Naive thymus-derived CD4-positive, alpha-beta T cell (primary cell): Measurements from ENCODE around the gene PRDM16. TPM values are rescaled to one million over a fixed set of nuclear protein-coding genes. Genes with fewer than 3 reads are reported as not detected.

Experiments
- ATAC-seq: fragments of 150-1000 bp; cut with Tn5 transposase; 2 replicates; pipeline ENCODE4 v1.10.0; 2021; ENCODE audit warnings: mild to moderate bottlenecking, moderate library complexity
- CTCF ChIA-PET: fragments of 350-600 bp; sonication (Branson Sonifier 250); formaldehyde crosslinking; loops from one replicate; lab custom pipeline; 2021; ENCODE audit warnings: antibody characterized with exemption; lab: Charles Lee
- POLR2A ChIA-PET: fragments of 350-600 bp; sonication (Branson Sonifier 250); formaldehyde crosslinking; loops from one replicate; lab custom pipeline; 2021; ENCODE audit warnings: antibody characterized with exemption, inconsistent platforms; lab: Charles Lee
- DNase-seq, 9 donors: peaks; one replicate each; pipeline versions ENCODE4 v3.0.0 to v3.0.0-alpha.2; 2020 to 2022; ENCODE audit warnings: mixed read lengths in 1 of 9
- H3K27ac ChIP-seq: one replicate; pipeline ENCODE4 v1.7.0; 2013; ENCODE audit warnings: mild to moderate bottlenecking, low read depth, low read length, moderate library complexity
- H3K27me3 ChIP-seq, 2 donors: one replicate each; pipeline ENCODE4 v1.7.0; 2013; ENCODE audit warnings: low read length in 2 of 2, mild to moderate bottlenecking in 2 of 2, moderate library complexity in 2 of 2; ENCODE audit not compliant: control insufficient read depth in 2 of 2, insufficient read depth in 2 of 2
- H3K36me3 ChIP-seq, 3 experiments: 1 replicate in 2 of 3; 2 replicates in 1 of 3; pipeline ENCODE4 v1.7.0; 2013; ENCODE audit warnings: low read length in 3 of 3, mild to moderate bottlenecking in 3 of 3, moderate library complexity in 1 of 3; ENCODE audit not compliant: insufficient read depth in 3 of 3, control insufficient read depth in 2 of 3
- H3K4me1 ChIP-seq, 2 donors: one replicate each; pipeline ENCODE4 v1.7.0; 2013; ENCODE audit warnings: low read length in 2 of 2, mild to moderate bottlenecking in 2 of 2, moderate library complexity in 1 of 2; ENCODE audit not compliant: control insufficient read depth in 2 of 2, insufficient read depth in 2 of 2
- H3K4me3 ChIP-seq: 2 replicates; pipeline ENCODE4 v1.7.0; 2013; ENCODE audit warnings: mild to moderate bottlenecking, low read length
- H3K9me3 ChIP-seq, 3 experiments: 1 replicate in 2 of 3; 2 replicates in 1 of 3; pipeline ENCODE4 v1.7.0; 2013; ENCODE audit warnings: low read length in 3 of 3; ENCODE audit not compliant: control insufficient read depth in 2 of 3
- H3K27ac Mint-ChIP-seq, 9 donors: one replicate each; pipeline ENCODE4 v1.8.0; 2020 to 2022; ENCODE audit warnings: mixed read lengths in 9 of 9, mild to moderate bottlenecking in 8 of 9, moderate library complexity in 5 of 9, inconsistent platforms in 2 of 9
- H3K27me3 Mint-ChIP-seq, 5 donors: one replicate each; pipeline ENCODE4 v1.8.0; 2021 to 2022; ENCODE audit warnings: mixed read lengths in 5 of 5, mild to moderate bottlenecking in 1 of 5
- H3K36me3 Mint-ChIP-seq, 5 donors: one replicate each; pipeline ENCODE4 v1.8.0; 2020 to 2022; ENCODE audit warnings: mixed read lengths in 5 of 5, mild to moderate bottlenecking in 3 of 5, inconsistent platforms in 1 of 5
- H3K4me1 Mint-ChIP-seq, 7 donors: one replicate each; pipeline ENCODE4 v1.8.0; 2020 to 2022; ENCODE audit warnings: mixed read lengths in 7 of 7, mild to moderate bottlenecking in 3 of 7, inconsistent platforms in 1 of 7
- H3K4me3 Mint-ChIP-seq, 10 donors: one replicate each; pipeline ENCODE4 v1.8.0; 2020 to 2022; ENCODE audit warnings: mild to moderate bottlenecking in 10 of 10, mixed read lengths in 10 of 10, moderate library complexity in 6 of 10, inconsistent platforms in 2 of 10
- H3K9me3 Mint-ChIP-seq, 11 donors: one replicate each; pipeline ENCODE4 v1.8.0; 2020 to 2022; ENCODE audit warnings: mixed read lengths in 11 of 11, mild to moderate bottlenecking in 4 of 11, inconsistent platforms in 1 of 11, moderate library complexity in 1 of 11
- intact Hi-C, 2 donors: fragments of 100-400 bp; cut with micrococcal nuclease; formaldehyde crosslinking; loops; one replicate each; pipeline ENCODE4 v1.15.1; 2023
- polyA plus RNA-seq, 2 donors: library from polyadenylated mRNA; unstranded; fragments of 300-500 nt; fragmentation: Illumina TruSeq; gene quantifications; one replicate each; pipeline ENCODE4 v1.2.3, GENCODE V29; 2021
- total RNA-seq, 6 experiments: library from RNA in 5 of 6; stranded (reverse) in 5 of 6; gene quantifications; 1 replicate in 5 of 6; 2 replicates in 1 of 6; pipeline ENCODE4 v1.2.3 and lab custom pipeline; 2021 to 2026

PRDM16 gene
- total and polyA plus RNA-seq, 7 experiments from 2014 or later = 0.05 to 0.61 (median 0.36) TPM; not detected in 2

DNA sequence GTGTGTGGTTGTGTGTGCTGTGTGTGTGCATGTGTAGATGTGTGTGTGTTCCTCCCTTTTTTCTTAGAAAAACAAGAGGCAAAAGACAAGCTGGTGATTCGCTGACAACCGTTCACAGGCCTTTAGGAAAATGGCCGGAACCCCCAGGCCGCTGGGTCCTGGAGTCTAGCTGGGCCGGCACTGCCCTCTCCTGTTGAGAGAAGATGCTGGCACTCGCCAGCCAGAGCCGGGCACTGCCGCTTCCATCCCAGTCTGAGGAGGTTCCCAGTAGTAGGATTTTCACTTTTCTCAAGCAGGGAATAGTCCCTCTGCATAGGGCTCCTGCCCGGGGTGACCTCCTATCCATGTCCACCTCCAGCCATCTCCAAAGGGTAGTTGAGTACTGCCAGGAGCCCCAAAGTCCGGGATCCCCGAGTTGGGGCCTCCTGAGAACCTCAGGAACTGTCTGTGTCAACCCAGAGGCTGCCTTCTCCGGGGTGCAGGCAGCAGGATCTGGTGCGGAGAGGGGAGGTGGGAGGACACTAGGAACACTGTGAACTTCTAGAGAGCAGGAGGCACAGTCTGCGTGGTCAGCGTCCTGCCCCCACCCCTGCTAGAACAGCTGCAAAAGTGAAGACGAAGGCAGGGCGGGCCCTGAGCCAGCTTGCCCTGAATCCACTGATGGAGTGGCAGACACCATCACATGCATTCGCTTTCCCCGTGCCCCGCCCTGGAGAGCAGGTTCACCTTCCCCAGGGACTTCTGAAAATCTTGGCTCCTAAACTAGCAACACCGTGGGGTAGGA lies 341.3 kb downstream of the PRDM16 start:
- Histone ChIP-seq H3K4me3 (no peak overlapping the region), H3K27ac (no peak overlapping the region), H3K27me3 (no peaks in the 10 kb centered on the region), H3K36me3 (no peaks in the 10 kb centered on the region), H3K4me1 (no peaks in the 10 kb centered on the region), H3K9me3 (no peaks in the 10 kb centered on the region)
- DNase-seq = no peak
- ATAC-seq = no peak
- Mint-ChIP-seq H3K36me3 (no peaks in the 10 kb centered on the region), H3K4me3 (no peak overlapping the region), H3K27ac (no peak overlapping the region), H3K4me1 (peaks cover 0 to 2% (median 0%) of the 10 kb centered on the region in 7 donors), H3K27me3 (peaks cover 0 to 11% (median 0%) of the 10 kb centered on the region in 5 donors), H3K9me3 (peaks cover 0 to 2% (median 0%) of the 10 kb centered on the region in 11 donors)
- CTCF ChIA-PET = no interaction called here
- intact Hi-C loops = no loop called here
- POLR2A ChIA-PET = no interaction called here

DNA sequence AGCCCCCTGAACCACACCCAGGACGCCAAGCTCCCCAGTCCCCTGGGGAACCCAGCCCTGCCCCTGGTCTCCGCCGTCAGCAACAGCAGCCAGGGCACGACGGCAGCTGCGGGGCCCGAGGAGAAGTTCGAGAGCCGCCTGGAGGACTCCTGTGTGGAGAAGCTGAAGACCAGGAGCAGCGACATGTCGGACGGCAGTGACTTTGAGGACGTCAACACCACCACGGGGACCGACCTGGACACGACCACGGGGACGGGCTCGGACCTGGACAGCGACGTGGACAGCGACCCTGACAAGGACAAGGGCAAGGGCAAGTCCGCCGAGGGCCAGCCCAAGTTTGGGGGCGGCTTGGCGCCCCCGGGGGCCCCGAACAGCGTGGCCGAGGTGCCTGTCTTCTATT lies 342.8 kb downstream of the PRDM16 start:
- Mint-ChIP-seq H3K4me1 (no peaks in the 10 kb centered on the region), H3K4me3 (no peak overlapping the region), H3K27ac (no peak overlapping the region), H3K27me3 (peaks cover 0 to 6% (median 0%) of the 10 kb centered on the region in 5 donors), H3K36me3 (peaks cover 0 to 4% (median 0%) of the 10 kb centered on the region in 5 donors), H3K9me3 (peaks cover 0 to 6% (median 0%) of the 10 kb centered on the region in 11 donors)
- intact Hi-C loops = no loop called here
- POLR2A ChIA-PET = no interaction called here
- Histone ChIP-seq H3K36me3 (no peaks in the 10 kb centered on the region), H3K9me3 (peaks cover 0 to 6% (median 0%) of the 10 kb centered on the region in 3 experiments), H3K4me1 (no peaks in the 10 kb centered on the region), H3K4me3 (no peak overlapping the region), H3K27ac (no peak overlapping the region), H3K27me3 (no peaks in the 10 kb centered on the region)
- DNase-seq = no peak
- CTCF ChIA-PET = no interaction called here
- ATAC-seq = no peak

DNA sequence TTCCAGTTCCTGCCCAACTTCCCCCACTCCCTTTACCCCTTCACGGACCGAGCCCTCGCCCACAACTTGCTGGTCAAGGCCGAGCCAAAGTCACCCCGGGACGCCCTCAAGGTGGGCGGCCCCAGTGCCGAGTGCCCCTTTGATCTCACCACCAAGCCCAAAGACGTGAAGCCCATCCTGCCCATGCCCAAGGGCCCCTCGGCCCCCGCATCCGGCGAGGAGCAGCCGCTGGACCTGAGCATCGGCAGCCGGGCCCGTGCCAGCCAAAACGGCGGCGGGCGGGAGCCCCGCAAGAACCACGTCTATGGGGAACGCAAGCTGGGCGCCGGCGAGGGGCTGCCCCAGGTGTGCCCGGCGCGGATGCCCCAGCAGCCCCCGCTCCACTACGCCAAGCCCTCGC lies 343.4 kb downstream of the PRDM16 start:
- ATAC-seq (no peak), DNase-seq (no peak)
- Mint-ChIP-seq H3K27me3 (peaks cover 0 to 6% (median 0%) of the 10 kb centered on the region in 5 donors), H3K9me3 (peaks cover 0 to 12% (median 0%) of the 10 kb centered on the region in 11 donors), H3K36me3 (peaks cover 0 to 4% (median 0%) of the 10 kb centered on the region in 5 donors), H3K4me1 (no peaks in the 10 kb centered on the region), H3K27ac (no peak overlapping the region), H3K4me3 (no peak overlapping the region)
- peaks cover 0 to 11% (median 0%) of the 10 kb centered on the region in 3 experiments for H3K9me3 ChIP-seq
- no peaks in the 10 kb centered on the region for H3K4me1 ChIP-seq
- H3K36me3 ChIP-seq = no peaks in the 10 kb centered on the region
- intact Hi-C loops = no loop called here
- H3K27me3 ChIP-seq = no peaks in the 10 kb centered on the region
- CTCF ChIA-PET = no interaction called here
- POLR2A ChIA-PET = no interaction called here
- no peak overlapping the region for H3K27ac ChIP-seq
- no peak overlapping the region for H3K4me3 ChIP-seq

DNA sequence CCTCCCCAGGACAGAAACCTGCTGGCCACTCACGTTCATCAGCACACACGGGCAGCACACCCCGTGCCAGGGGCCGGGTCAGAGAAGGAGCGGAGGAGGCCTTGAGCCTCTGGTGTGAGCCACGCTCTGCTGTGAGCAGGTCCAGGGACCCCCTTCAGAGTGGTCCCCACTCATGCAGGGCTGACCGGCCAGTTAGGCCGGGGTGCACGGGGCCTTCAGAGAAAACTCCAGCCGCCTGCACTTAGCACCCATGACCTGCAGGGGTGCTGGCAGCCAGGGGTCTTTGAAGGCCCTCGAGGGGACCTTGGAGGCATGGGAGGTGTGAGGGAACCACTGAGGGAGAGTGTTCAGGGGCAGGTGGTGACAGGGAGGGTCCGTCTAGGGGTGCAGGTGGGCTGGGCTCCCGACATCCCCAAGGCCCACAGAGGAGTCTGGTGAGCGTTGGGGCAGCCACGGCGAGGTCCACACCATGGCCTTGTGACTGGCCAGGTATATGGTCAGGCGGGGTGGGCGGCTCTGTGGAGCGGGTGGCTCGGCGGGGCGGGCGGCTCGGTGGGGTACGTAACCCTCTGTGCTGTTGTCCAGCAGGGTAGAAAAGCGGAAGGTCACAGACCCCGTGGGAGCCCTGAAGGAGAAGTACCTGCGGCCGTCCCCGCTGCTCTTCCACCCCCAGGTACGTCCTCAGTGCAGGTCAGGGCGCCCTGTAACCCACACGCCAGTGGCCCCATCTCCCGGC lies 345.1 kb downstream of the PRDM16 start:
- H3K36me3 Mint-ChIP-seq = peaks cover 0 to 4% (median 0%) of the 10 kb centered on the region in 5 donors
- Histone ChIP-seq H3K4me1 (no peaks in the 10 kb centered on the region), H3K27ac (no peak overlapping the region), H3K4me3 (no peak overlapping the region), H3K36me3 (no peaks in the 10 kb centered on the region), H3K9me3 (peaks cover 0 to 11% (median 0%) of the 10 kb centered on the region in 3 experiments), H3K27me3 (no peaks in the 10 kb centered on the region)
- ATAC-seq (no peak), DNase-seq (no peak)
- no peaks in the 10 kb centered on the region for H3K4me1 Mint-ChIP-seq
- ChIA-PET POLR2A (no interaction called here), CTCF (no interaction called here)
- H3K4me3 Mint-ChIP-seq = no peak overlapping the region
- peaks cover 0 to 14% (median 0%) of the 10 kb centered on the region in 11 donors for H3K9me3 Mint-ChIP-seq
- intact Hi-C loops = no loop called here
- H3K27ac Mint-ChIP-seq = no peak overlapping the region
- peaks cover 0 to 6% (median 0%) of the 10 kb centered on the region in 5 donors for H3K27me3 Mint-ChIP-seq

DNA sequence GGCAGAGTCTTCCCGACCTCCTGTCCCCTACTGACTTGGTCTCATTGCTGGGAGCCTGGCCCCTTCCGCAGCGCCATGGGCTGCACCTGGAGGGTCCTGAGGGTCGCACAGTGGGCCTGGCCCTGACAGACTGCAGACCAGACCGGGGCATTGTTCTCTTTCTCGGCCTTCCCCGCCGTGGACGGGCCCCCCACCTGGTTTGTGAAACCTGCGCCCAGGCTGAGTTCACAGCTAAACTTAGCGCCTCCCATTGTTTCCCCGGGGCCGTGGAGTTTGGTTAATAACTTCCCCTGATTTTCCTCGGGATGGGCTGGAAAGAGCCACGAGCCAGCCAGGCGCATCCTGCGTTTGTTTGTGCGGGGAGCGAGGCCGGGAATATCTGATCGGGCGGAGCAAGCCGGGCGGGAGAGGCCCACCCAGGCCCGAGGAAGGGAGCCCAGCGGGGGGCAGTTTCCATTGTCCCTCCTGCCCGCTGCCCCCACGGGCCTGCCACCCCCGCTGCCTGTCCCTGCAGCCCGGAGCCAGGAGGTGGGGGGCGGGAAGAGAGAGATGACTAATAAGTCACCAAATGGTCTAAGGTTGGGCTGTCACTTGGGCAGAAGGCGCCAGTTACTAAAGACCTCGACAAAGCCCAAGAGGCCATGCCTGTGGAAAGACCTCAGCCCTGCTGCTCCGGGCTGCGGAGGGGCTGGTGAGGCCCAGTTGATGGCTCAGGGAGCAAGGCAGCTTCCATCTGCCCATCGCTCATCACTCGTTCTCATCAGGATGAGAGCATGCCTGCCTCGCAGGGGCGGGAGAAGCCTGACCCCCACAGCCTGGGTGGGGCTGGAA lies 346.5 kb downstream of the PRDM16 start:
- H3K36me3 ChIP-seq = no peaks in the 10 kb centered on the region
- H3K27ac Mint-ChIP-seq = no peak overlapping the region
- H3K9me3 ChIP-seq = peaks cover 0 to 11% (median 0%) of the 10 kb centered on the region in 3 experiments
- ATAC-seq (no peak), DNase-seq (no peak)
- H3K36me3 Mint-ChIP-seq = peaks cover 0 to 4% (median 0%) of the 10 kb centered on the region in 5 donors
- H3K27ac ChIP-seq = no peak overlapping the region
- ChIA-PET POLR2A (no interaction called here), CTCF (no interaction called here)
- H3K27me3 ChIP-seq = no peaks in the 10 kb centered on the region
- H3K4me1 ChIP-seq = no peaks in the 10 kb centered on the region
- H3K9me3 Mint-ChIP-seq = peaks cover 0 to 14% (median 0%) of the 10 kb centered on the region in 11 donors
- H3K4me3 ChIP-seq = no peak overlapping the region
- intact Hi-C loops = no loop called here
- H3K4me3 Mint-ChIP-seq = no peak overlapping the region
- peaks cover 0 to 11% (median 0%) of the 10 kb centered on the region in 5 donors for H3K27me3 Mint-ChIP-seq
- H3K4me1 Mint-ChIP-seq = no peaks in the 10 kb centered on the region

DNA sequence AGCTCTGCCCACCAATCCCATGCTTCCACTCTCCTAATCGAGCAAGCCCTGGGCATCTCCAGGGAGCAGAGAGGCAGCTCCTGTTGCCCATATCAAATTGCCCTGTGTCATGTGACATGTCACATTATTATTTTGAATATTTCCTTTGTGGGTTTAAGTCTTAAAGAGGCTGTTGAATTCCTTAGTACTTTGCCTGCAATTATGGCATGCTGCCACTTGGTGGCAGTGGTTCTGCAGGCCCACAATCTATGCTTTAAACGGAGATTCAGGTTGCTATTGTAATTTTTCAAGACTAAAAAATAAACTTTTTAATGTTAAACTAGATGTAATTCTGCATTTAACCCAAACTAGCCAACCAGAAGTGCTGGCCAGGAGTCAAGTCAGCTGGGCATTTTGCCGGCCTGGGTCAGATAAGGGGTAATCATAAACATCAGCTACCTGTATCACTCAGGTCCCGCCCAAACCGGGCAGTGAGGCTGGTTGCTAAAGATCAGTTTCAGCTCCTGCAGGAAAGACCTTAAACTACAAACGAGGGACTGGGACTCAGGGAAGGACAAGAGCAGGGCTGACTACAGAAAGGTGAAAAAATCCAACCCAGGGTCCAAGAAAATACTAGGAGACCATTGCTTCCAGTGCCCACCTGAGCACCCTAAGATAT lies 348.2 kb downstream of the PRDM16 start:
- Histone ChIP-seq H3K27me3 (no peaks in the 10 kb centered on the region), H3K4me1 (no peaks in the 10 kb centered on the region), H3K27ac (no peak overlapping the region), H3K4me3 (no peak overlapping the region), H3K36me3 (no peaks in the 10 kb centered on the region), H3K9me3 (peaks cover 0 to 11% (median 0%) of the 10 kb centered on the region in 3 experiments)
- Mint-ChIP-seq H3K4me3 (no peak overlapping the region), H3K27ac (peak overlapping the region in 1 of 9 donors; percentile 65), H3K4me1 (peaks cover 0 to 8% (median 0%) of the 10 kb centered on the region in 7 donors), H3K36me3 (peaks cover 0 to 4% (median 0%) of the 10 kb centered on the region in 5 donors), H3K27me3 (peaks cover 0 to 11% (median 8%) of the 10 kb centered on the region in 5 donors), H3K9me3 (peaks cover 0 to 14% (median 0%) of the 10 kb centered on the region in 11 donors)
- ChIA-PET CTCF (no interaction called here), POLR2A (interaction anchor here (0.6 kb wide), 1 partner anchor 84 kb away, joined by 4 read pairs; no protein-coding TSS in a partner anchor)
- ATAC-seq (no peak), DNase-seq (no peak)
- intact Hi-C loops = no loop called here
